NOMO-1 treated with DMSO at 0.1 percent for 48 hours (cell line): ENCODE measurements around the gene VKORC1.
"Not testable (repeated sequence)": the region's sequence is repeated elsewhere in the genome, so short reads cannot be mapped to it uniquely, and the experiment has no call there.

Experiments used
- DNase-seq: peaks from one replicate; lab custom pipeline; 2025; ENCODE audit not compliant: unreplicated experiment; lab: John Stamatoyannopoulos, UW

The VKORC1 gene

DNA sequence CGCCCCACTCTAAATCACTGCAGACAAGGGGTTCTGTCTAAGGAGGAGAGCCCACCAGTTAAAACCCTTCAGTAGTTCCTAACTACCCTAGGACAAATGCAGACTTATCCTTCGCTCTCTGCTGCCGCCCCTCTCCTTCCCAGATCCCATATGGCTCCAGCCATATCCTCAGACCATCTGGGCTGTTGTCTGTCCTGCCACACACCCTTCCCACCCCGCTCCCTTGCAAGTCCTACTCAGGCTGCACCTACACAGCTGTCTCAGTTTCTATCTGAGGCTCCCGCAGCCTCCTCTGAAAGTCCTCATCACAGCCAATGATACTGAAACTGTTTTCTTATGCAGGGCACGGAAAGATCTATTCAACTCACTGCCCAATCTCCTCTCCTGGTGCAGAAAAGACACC is 12.9 kb upstream of the VKORC1 start:
- no peak for DNase-seq

GRCh38 chr16:31106509-31107464 is 12.2 kb upstream of the VKORC1 start:
- DNase-seq: no peak

- DNase-seq: peak; percentile 79
Observed at GRCh38 chr16:31105677-31106213, 11.1 kb upstream of the VKORC1 start.

- DNase-seq: not testable (repeated sequence)
Observed at GRCh38 chr16:31100876-31101641, 6.5 kb upstream of the VKORC1 start.

DNA sequence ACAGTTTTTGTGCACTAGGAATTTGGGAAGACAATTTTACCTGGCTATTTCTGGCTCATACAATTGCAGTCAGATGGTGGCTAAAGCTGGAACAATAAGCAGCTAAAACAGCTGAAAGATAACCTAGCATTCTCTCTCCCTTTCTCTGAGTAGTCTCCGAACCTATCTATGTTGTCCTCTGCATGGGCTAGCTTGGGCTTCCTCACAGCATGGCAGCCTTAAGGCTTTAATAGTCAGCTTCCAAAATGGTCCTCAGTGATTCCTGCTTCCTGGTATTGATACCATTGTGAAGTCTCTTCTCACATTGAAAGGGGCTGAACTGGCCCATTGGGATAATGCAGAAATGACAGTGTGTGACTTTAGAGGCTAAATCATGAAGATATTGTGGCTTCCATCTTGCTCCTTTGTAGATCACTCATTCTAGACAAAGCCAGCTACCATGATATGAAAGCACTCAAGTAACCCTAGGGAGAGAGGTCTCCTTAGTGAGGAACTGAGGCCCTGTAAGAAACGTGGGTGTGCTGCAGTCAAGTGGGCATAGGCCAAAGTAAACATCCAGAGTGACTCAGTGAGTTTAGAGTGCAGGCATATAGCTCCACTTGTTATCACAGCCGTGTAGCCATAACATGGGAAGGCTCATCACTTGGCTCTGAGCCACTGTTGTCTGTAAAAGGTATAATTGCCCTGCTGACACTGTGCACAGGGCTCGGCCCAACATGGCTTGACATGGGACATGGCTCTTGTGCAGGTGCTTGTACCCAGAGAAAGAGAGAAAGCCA is 5.5 kb upstream of the VKORC1 start:
- DNase-seq: no peak

- DNase-seq: no peak
Observed at GRCh38 chr16:31094088-31094423, 541 bp downstream of the VKORC1 start.

DNA sequence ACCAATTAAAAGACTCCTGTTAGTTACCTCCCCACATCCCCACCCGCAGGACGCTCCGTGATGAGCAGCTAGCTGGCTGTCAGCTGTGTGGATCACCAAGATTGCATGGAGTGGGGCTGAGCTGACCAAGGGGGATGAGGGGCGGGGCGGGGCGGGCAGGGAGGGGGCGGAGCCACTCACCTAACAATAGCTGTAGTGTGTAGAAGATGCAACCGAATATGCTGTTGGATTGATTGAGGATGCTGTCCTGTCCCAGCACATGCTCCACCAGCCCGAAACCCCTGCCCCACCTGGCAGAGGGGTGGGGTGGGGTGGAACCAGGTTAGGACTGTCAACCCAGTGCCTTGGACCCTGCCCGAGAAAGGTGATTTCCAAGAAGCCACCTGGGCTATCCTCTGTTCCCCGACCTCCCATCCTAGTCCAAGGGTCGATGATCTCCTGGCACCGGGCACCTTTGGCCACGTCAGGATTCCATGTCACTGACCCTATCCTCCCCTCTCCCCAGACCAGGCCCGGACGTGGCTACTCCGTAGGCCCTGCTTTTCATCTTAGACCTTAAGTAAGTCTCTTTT is 1.4 kb downstream of the VKORC1 start:
- no peak for DNase-seq

DNA sequence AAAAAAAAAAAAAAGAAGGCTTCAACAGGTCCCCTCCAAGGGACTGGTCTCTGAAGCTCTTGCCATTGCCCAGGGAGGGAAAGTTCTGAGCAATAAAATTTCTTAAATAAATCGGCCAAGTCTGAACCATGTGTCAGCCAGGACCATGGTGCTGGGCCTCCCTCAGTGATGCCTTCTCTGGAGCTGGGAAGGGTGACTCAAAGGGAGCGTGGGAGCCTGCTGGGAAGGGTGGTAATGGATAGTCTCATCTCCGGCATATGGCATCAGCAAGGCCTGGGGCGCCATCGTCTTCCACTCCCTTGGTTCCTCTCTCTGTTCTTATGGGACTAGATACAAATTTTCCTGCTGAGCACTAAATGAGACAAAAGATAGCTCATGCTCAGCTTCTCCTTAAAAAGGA is 2.3 kb downstream of the VKORC1 start:
- DNase-seq: no peak

DNA sequence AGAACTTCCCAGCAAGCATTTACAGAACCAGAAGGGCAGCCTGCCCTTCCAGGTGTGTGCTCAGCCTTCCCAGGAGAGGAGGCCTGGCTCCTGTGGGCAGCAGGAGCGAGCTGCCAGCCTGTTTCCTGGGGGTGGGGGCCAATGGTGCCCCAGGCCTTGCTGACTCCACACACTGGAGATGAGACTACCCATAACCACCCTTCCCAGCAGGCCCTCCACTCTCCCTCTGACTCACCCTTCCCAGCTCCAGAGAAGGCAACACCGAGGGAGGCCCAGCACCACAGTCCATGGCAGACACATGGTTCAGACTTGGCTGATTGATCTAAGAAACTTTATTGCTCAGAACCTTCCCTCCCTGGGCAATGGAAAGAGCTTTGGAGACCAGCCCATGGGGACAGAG is 4.1 kb downstream of the VKORC1 start:
- no peak for DNase-seq

- no peak for DNase-seq
Observed at GRCh38 chr16:31089199-31089598, 5.4 kb downstream of the VKORC1 start.

GRCh38 chr16:31088459-31089183 is 6.0 kb downstream of the VKORC1 start, which contains the start of gene PRSS53:
PRSS53 (minus strand) TSS chr16:31088943; CDS start chr16:31088809, 134 bp downstream.
- no peak for DNase-seq

GRCh38 chr16:31087971-31088370 is 6.6 kb downstream of the VKORC1 start:
- DNase-seq: no peak

DNA sequence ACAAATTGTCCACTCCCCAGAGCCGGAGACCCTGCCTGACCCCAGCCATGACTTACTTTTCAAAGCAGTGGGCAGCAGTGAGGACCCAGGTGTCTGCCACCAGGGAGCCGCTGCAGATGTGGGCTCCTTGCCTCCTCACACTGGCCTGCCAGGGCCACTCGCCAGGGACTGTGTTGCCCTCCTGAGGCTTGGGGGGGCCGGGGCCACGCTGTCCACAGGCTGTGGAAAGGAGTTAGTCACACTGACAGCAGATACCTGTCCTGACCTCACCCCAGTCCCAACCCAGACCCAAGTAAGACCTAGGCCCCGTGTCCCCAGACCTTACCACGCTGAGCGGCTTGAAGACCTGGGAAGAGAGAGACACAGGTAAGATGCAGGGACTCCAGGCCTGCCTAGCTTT is 7.1 kb downstream of the VKORC1 start:
- DNase-seq: no peak

GRCh38 chr16:31086629-31086906 is 8.0 kb downstream of the VKORC1 start:
- no peak for DNase-seq

DNA sequence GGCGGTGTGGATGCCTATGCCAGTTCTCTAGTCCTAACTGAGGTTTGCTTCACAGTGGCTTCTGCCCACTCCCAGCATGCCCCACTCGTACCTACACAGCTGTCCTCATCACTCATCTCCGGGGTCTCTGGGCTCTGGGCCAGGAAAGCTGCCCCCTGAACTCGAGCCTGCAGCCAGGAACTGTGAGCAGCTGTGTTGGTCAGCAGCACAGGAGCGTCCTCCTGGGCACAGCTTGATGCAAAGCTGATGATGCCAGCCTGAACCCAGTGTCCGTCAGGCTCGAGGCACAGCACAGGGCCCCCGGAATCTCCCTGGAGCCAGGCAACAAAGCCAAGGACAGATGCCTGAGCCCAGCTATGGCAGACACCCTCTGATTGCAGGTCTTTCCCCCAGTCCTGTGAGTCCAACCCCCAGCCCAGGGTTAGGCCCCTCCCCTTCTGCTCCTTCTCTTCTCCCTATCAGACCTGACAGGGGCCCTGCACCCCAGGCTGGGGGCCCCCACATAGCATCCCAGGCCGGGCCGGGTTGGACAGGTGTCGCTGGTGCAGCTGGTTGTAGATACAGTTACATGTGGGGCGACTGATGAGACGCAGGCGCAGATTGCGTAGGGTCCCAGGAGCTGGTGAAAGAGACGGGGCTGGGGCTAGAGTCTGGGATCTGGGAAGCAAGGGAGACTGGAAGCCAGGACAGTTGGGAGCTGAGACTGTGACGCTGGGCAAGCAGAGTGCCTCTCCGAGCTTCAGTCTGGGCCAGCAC is 8.5 kb downstream of the VKORC1 start:
- DNase-seq: no peak

DNA sequence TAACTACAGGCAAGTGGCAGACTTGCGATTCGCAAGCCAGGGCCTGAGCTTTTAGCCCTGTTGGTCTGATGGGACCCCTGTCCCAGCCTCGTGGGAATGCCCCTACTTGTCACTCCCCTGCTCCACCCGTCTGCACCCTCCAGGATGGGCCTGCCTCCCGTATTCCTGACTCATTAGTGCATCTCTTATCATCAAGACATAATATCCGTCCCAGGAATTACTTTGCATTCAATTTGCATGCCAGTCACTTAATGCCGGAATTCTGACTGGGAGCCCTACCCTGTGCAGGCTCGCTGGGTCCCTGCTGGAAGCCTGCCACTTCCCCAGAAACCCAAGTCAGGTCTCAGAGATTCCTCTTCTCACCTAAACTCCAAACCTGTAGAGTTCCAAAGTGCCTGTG is 9.2 kb downstream of the VKORC1 start:
- no peak for DNase-seq

- no peak for DNase-seq
Observed at GRCh38 chr16:31084584-31085302, 9.9 kb downstream of the VKORC1 start.

DNA sequence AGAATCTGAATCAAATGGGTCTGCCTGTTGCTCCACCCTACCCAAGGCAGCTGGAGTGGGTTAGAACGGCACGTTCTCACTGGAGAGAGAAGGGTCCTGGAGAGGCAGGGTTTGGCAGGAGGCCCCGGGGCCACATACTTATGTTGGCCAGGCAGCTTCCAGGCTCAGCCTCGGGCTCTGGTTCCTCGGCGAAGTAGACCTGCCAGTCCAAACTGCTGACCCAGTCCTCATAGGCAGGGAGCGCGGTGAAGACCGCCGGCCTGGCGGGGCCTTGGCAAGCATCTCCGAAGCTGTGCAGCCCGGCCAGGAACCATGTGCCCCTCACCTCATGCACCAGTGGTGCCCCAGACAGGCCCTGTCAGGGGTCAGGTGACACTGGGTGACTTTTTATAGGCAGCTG is 10.6 kb downstream of the VKORC1 start:
- no peak for DNase-seq

- no peak for DNase-seq
Observed at GRCh38 chr16:31083556-31083955, 11.0 kb downstream of the VKORC1 start.
